ENCODE results near the gene PFDN1.

DNA sequence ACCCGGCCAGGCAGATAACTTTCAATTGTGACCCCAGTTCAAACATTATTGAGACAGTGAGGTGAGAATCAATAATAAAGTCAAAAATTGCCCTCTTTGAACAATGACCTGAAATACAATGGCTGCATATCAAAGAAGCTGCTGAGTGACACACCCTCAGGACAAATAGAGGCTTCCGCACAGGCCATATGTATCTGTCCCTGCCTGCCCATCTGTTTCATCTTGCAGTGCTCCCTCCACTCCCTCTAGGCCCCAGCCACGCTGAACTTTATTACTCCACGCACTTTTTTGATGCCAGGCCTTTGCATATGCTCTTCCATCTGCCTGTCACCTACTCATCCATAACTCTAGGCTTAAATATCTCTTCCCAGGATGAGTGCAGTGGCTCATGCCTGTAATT, 15.9 kb upstream of the PFDN1 start:
- TF ChIP-seq, protein P1, sequence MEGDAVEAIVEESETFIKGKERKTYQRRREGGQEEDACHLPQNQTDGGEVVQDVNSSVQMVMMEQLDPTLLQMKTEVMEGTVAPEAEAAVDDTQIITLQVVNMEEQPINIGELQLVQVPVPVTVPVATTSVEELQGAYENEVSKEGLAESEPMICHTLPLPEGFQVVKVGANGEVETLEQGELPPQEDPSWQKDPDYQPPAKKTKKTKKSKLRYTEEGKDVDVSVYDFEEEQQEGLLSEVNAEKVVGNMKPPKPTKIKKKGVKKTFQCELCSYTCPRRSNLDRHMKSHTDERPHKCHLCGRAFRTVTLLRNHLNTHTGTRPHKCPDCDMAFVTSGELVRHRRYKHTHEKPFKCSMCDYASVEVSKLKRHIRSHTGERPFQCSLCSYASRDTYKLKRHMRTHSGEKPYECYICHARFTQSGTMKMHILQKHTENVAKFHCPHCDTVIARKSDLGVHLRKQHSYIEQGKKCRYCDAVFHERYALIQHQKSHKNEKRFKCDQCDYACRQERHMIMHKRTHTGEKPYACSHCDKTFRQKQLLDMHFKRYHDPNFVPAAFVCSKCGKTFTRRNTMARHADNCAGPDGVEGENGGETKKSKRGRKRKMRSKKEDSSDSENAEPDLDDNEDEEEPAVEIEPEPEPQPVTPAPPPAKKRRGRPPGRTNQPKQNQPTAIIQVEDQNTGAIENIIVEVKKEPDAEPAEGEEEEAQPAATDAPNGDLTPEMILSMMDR (IDR thresholded peaks at IDR 0.05; ENCODE audit: low read depth, low read length, poor library complexity, severe bottlenecking): no peak
- TF ChIP-seq EZH2phosphoT487 (IDR thresholded peaks at IDR 0.05; ENCODE audit: borderline replicate concordance, low read length): no peak
